Pancreas (tissue), 10 donors: ENCODE results near the gene DOCK4. TPM values are rescaled to one million over a fixed set of nuclear protein-coding genes. Genes with fewer than 3 reads are reported as not detected.

Experiments used
- ATAC-seq, 4 donors: fragments of 200-7000 bp; cut with Tn5 transposase; one replicate each; pipeline versions ENCODE4 v1.8.0 to v1.9.1; 2020; ENCODE audit warnings: mild to moderate bottlenecking in 4 of 4, moderate library complexity in 4 of 4
- DNase-seq, 6 donors: peaks; one replicate each; pipeline ENCODE4 v3.0.0-alpha.2; 2020
- FAIRE-seq: peaks from 2 replicates; lab custom pipeline; 2012; peaks lifted over from hg19 to GRCh38; lab: Jason Lieb, UNC
- H3K27ac ChIP-seq, 4 donors: fragments of 200-600 bp; sonication (generic); 1 replicate in 3 of 4; 2 replicates in 1 of 4; pipeline versions ENCODE4 v1.5.0 to v1.8.0; 2020
- H3K27me3 ChIP-seq, 4 donors: fragments of 200-600 bp; one replicate each; pipeline ENCODE4 v1.8.0; 2021
- H3K36me3 ChIP-seq, 3 donors: fragments of 200-600 bp; sonication (generic) in 1 of 3; one replicate each; pipeline versions ENCODE4 v1.5.0 to v1.8.0; 2020 to 2021
- H3K4me1 ChIP-seq, 3 donors: fragments of 200-600 bp; one replicate each; pipeline ENCODE4 v1.8.0; 2021
- H3K4me3 ChIP-seq, 4 donors: fragments of 200-600 bp; sonication (generic) in 2 of 4; one replicate each; pipeline versions ENCODE4 v1.5.0 to v1.8.0; 2020 to 2021
- H3K9me3 ChIP-seq, 4 donors: fragments of 200-600 bp; one replicate each; pipeline ENCODE4 v1.8.0; 2021
- CTCF ChIP-seq, 4 donors: fragments of 200-600 bp; sonication (generic) in 3 of 4; IDR thresholded peaks; one replicate each; pipeline versions ENCODE4 v1.5.0 to v1.8.0; 2021; ENCODE audit warnings: antibody characterized with exemption in 4 of 4
- WGBS, 2 donors: extraction: QIAGEN DNeasy Blood & Tissue Kit; methylation state at CpG; one replicate each; pipeline ENCODE4 v1.1.7; 2013; 5-methylcytosine and 5-hydroxymethylcytosine counted together
- intact Hi-C, 3 donors: fragments of 100-400 bp; cut with DNase I; formaldehyde crosslinking; loops; one replicate each; pipeline versions ENCODE4 v1.11.1 to v1.14.2; 2022
- polyA plus RNA-seq, 2 donors: library from polyadenylated mRNA; stranded (reverse); fragments of 200-250 nt; gene quantifications; one replicate each; pipeline ENCODE4 v1.2.3, GENCODE V29; 2013
- total RNA-seq, 6 donors: library from RNA; stranded (reverse); fragmentation: NEBNext Ultra II Directional in 4 of 6; extraction: Animal tissue kit (Norgen Biotek cat#: 25700) in 4 of 6; gene quantifications; one replicate each; pipeline versions ENCODE4 v1.2.1 to v1.2.4, GENCODE V29; 2021 to 2023
- donor health status: healthy with polysubstance abuse.
- donor health status: DM: no; HTN: no; CAD: no; lungs with moderate emphysema.
- donor health status: DM: no; HTN: no; CAD: no.
- donor health status: control.
- donor health status: control.
- donor health status: Bipolar disorder and iron deficiency.
- donor health status: DM: yes; HTN: yes; CAD: no.
- donor health status: DM: no; HTN: no; CAD: no.
- donor health status: DM: no; HTN: no; CAD: no.
- donor health status: DM: yes; HTN: yes; CAD: no.

DOCK4 gene
- total and polyA plus RNA-seq, 8 donors: 5.4 to 15.5 (median 6.1) TPM

GRCh38 chr7:111834367-111834766 is 371.8 kb downstream of the DOCK4 start:
- intact Hi-C loops: no loop called here
- DNase-seq: no peak
- WGBS, 2 donors: 92 to 95% methylated on average over 2 of the region's 2 CpGs
- ATAC-seq: no peak
- Histone ChIP-seq H3K4me1 (no peaks in the 10 kb centered on the region), H3K27me3 (no peaks in the 10 kb centered on the region), H3K9me3 (no peaks in the 10 kb centered on the region), H3K4me3 (no peak overlapping the region), H3K27ac (no peak overlapping the region), H3K36me3 (no peaks in the 10 kb centered on the region)
- TF ChIP-seq CTCF (IDR thresholded peaks at IDR 0.05): no peak
- no peak for FAIRE-seq

DNA sequence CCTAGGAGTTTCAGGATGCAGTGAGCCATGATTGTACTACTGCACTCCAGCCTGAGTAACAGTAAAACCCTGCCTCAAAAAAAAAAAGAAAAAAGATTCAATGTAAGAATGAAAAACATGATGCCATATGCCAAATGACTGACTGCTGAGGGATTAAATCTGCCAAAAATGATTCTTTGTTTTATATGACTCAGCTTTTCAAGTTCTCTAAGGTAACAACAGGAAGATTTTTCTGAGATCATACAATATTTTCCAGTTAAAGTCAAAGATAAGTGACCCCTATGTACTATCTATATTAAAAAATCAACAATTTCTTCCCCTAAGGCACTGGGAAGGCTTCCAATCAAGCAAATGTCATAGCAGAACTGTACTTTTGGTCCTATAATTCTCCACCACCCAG is 372.7 kb downstream of the DOCK4 start:
- H3K9me3 ChIP-seq: no peaks in the 10 kb centered on the region
- H3K4me1 ChIP-seq: no peaks in the 10 kb centered on the region
- H3K36me3 ChIP-seq: no peaks in the 10 kb centered on the region
- no peak overlapping the region for H3K27ac ChIP-seq
- no peak overlapping the region for H3K4me3 ChIP-seq
- intact Hi-C loops: no loop called here
- no peak for TF ChIP-seq CTCF (IDR thresholded peaks at IDR 0.05)
- no peaks in the 10 kb centered on the region for H3K27me3 ChIP-seq
- FAIRE-seq (no peak), DNase-seq (no peak), ATAC-seq (no peak)

DNA sequence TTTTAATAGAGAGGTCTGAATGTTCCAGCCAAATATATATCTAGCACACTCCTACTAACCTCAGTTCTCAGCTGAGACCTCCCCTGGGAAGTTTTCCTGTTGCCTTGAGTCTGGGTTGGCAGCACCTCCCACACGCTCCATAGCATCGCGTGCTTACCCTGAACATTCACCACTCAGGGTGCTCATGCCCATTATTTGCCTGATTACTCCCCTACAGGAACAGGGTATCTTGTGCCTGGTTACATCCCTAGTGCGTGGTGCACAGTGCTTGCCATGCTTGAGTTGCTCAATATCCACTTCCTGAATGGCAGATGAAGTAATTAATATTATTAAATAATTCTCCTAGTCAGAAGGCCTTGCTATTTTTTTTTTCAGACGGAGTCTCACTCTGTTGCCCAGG is 374.0 kb downstream of the DOCK4 start:
- DNase-seq: no peak
- intact Hi-C loops: no loop called here
- H3K27ac ChIP-seq: no peak overlapping the region
- 94 to 97% methylated on average over 5 of the region's 5 CpGs for WGBS, 2 donors
- no peaks in the 10 kb centered on the region for H3K27me3 ChIP-seq
- no peak for TF ChIP-seq CTCF (IDR thresholded peaks at IDR 0.05)
- no peaks in the 10 kb centered on the region for H3K36me3 ChIP-seq
- ATAC-seq: no peak
- H3K9me3 ChIP-seq: no peaks in the 10 kb centered on the region
- H3K4me3 ChIP-seq: no peak overlapping the region
- no peaks in the 10 kb centered on the region for H3K4me1 ChIP-seq
- no peak for FAIRE-seq

DNA sequence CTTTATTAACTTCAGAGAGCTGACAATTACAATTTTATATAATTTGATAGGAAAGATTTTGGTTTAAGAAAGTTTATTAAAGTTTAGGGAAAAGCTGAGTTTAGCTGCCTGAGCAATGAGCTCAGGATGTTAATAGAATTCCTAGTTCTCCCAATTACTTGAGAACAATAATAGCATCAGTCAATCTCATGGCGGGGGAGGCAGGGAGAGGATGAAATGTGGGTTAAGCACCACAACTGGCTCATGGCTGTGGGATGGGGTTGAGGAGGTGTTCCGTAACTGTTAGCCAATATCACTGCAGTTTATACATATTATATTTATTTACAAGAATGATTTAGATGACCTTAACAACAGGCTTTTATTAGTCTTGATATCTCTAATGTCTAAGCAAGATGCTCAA is 377.0 kb downstream of the DOCK4 start:
- H3K36me3 ChIP-seq: no peaks in the 10 kb centered on the region
- DNase-seq: no peak
- no peak for TF ChIP-seq CTCF (IDR thresholded peaks at IDR 0.05)
- H3K27ac ChIP-seq: no peak overlapping the region
- no peaks in the 10 kb centered on the region for H3K4me1 ChIP-seq
- 91 to 98% methylated on average over 2 of the region's 2 CpGs for WGBS, 2 donors
- no peak for ATAC-seq
- no peaks in the 10 kb centered on the region for H3K9me3 ChIP-seq
- no peaks in the 10 kb centered on the region for H3K27me3 ChIP-seq
- intact Hi-C loops: no loop called here
- no peak overlapping the region for H3K4me3 ChIP-seq
- FAIRE-seq: no peak

- Histone ChIP-seq H3K4me3 (no peak overlapping the region), H3K27ac (no peak overlapping the region), H3K27me3 (no peaks in the 10 kb centered on the region), H3K36me3 (no peaks in the 10 kb centered on the region), H3K4me1 (no peaks in the 10 kb centered on the region), H3K9me3 (no peaks in the 10 kb centered on the region)
- TF ChIP-seq CTCF (IDR thresholded peaks at IDR 0.05): no peak
- WGBS, 2 donors: 50 to 54% methylated on average over 1 of the region's 1 CpG
- DNase-seq (no peak), ATAC-seq (peak in 1 of 4 donors; percentile 49), FAIRE-seq (no peak)
- intact Hi-C loops: no loop called here
Observed at GRCh38 chr7:111827863-111828504, 378.2 kb downstream of the DOCK4 start.
